ENCODE measurements around the gene ELN. TPM values are rescaled to one million over a fixed set of nuclear protein-coding genes. Genes with fewer than 3 reads are reported as not detected.

ELN gene
- total RNA-seq, 1 donor from 2014 or later = 0.47 TPM

DNA sequence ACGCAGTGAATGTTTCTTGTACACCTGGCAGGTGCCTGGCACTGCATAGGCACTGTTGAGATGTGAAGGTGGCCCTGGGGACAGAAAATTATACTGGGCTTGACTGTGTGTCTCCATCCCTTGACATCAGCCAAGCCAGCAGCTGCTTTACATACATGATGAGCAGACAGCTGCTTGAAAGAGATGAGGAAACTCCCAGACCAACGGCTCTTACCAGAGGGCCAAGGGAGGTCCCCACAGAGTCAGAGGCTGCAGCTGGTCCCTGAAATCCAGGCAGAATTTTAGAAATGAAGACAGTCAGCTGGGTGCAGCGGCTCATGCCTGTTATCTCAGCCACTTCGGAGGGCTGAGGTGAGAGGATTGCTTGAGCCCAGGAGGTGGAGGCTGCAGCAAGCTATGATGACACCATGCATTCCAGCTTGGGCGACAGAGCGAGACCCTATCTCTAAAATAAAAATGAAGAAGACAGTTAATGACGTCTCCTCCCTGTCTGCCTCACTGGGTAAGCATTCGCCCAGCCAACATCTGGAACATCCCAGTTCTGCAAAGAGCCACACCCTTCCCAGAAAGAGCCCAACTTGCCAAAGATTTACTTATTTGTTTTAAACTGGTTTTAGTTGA is 73.2 kb downstream of the ELN start:
- H3K9me3 Mint-ChIP-seq = peaks cover 8% of the 10 kb centered on the region
- no peak overlapping the region for H3K9ac ChIP-seq
- no peak overlapping the region for H3K4me3 ChIP-seq
- no peak for DNase-seq (ENCODE audit: low spot score)
- peaks cover 4% of the 10 kb centered on the region for H3K27me3 Mint-ChIP-seq (ENCODE audit: insufficient read depth, low read depth)
- no peaks in the 10 kb centered on the region for H3K79me2 ChIP-seq (ENCODE audit: low read depth)
- H3K27me3 ChIP-seq = no peaks in the 10 kb centered on the region
- no peak for TF ChIP-seq EZH2 (IDR thresholded peaks at IDR 0.05)
- TF ChIP-seq, protein P1, sequence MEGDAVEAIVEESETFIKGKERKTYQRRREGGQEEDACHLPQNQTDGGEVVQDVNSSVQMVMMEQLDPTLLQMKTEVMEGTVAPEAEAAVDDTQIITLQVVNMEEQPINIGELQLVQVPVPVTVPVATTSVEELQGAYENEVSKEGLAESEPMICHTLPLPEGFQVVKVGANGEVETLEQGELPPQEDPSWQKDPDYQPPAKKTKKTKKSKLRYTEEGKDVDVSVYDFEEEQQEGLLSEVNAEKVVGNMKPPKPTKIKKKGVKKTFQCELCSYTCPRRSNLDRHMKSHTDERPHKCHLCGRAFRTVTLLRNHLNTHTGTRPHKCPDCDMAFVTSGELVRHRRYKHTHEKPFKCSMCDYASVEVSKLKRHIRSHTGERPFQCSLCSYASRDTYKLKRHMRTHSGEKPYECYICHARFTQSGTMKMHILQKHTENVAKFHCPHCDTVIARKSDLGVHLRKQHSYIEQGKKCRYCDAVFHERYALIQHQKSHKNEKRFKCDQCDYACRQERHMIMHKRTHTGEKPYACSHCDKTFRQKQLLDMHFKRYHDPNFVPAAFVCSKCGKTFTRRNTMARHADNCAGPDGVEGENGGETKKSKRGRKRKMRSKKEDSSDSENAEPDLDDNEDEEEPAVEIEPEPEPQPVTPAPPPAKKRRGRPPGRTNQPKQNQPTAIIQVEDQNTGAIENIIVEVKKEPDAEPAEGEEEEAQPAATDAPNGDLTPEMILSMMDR (IDR thresholded peaks at IDR 0.05) = no peak
- TF ChIP-seq EZH2phosphoT487 (IDR thresholded peaks at IDR 0.05) = no peak
- H3K36me3 Mint-ChIP-seq = peaks cover 28% of the 10 kb centered on the region
- H3K4me3 Mint-ChIP-seq = no peak overlapping the region
- H4K20me1 ChIP-seq (ENCODE audit: low read depth) = no peaks in the 10 kb centered on the region
- no peaks in the 10 kb centered on the region for H3K4me1 ChIP-seq
- H3K4me2 ChIP-seq = no peak overlapping the region
- H3K36me3 ChIP-seq = no peaks in the 10 kb centered on the region
- no peaks in the 10 kb centered on the region for H3K4me1 Mint-ChIP-seq
- H2AFZ ChIP-seq (replicated peaks) = no peak overlapping the region
- H3K9me3 ChIP-seq (ENCODE audit: low read depth) = no peaks in the 10 kb centered on the region
- H3K27ac Mint-ChIP-seq = no peak overlapping the region
- no peak overlapping the region for H3K27ac ChIP-seq
- H3F3A ChIP-seq (ENCODE audit: low read depth) = no peaks in the 10 kb centered on the region

DNA sequence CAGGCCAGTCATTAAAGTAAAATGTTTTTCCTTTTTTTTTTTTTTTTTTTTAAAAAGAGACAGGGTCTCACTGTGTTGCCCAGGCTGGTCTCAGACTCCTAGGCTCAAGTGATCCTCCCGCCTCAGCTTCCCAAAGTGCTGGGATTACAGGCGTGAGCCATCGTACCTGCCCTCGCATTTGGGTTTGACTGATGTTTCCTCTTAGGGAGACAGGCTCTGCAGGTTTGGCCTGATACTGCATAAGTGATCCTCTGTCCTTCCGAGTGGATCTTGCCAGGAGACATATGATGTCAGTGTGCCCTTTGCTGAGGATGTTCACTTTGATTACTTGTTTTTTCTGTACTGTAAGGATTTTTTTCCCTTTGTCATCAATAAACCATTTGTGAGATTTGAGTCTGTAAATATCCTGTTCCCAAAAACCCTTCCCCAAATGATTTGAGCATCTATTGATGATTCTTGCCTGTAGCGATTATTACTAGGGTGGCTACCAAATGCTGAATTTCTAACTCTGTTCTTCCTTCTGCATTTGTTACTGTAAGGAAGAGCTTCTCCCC is 75.3 kb downstream of the ELN start:
- Histone ChIP-seq H3K9me3 (ENCODE audit: low read depth) (no peaks in the 10 kb centered on the region), H3K4me2 (no peak overlapping the region), H3K79me2 (ENCODE audit: low read depth) (no peaks in the 10 kb centered on the region), H3K4me1 (no peaks in the 10 kb centered on the region), H3K27me3 (no peaks in the 10 kb centered on the region), H2AFZ (replicated peaks) (no peak overlapping the region), H3K36me3 (no peaks in the 10 kb centered on the region), H3K9ac (no peak overlapping the region), H4K20me1 (ENCODE audit: low read depth) (no peaks in the 10 kb centered on the region), H3K4me3 (no peak overlapping the region), H3K27ac (no peak overlapping the region), H3F3A (ENCODE audit: low read depth) (no peaks in the 10 kb centered on the region)
- no peak for DNase-seq (ENCODE audit: low spot score)
- peaks cover 17% of the 10 kb centered on the region for H3K36me3 Mint-ChIP-seq
- no peak overlapping the region for H3K27ac Mint-ChIP-seq
- no peak for TF ChIP-seq EZH2phosphoT487 (IDR thresholded peaks at IDR 0.05)
- no peak for TF ChIP-seq EZH2 (IDR thresholded peaks at IDR 0.05)
- TF ChIP-seq, protein P1 (IDR thresholded peaks at IDR 0.05) = no peak
- peaks cover 4% of the 10 kb centered on the region for H3K27me3 Mint-ChIP-seq (ENCODE audit: insufficient read depth, low read depth)
- no peak overlapping the region for H3K4me3 Mint-ChIP-seq
- no peaks in the 10 kb centered on the region for H3K9me3 Mint-ChIP-seq
- no peaks in the 10 kb centered on the region for H3K4me1 Mint-ChIP-seq

DNA sequence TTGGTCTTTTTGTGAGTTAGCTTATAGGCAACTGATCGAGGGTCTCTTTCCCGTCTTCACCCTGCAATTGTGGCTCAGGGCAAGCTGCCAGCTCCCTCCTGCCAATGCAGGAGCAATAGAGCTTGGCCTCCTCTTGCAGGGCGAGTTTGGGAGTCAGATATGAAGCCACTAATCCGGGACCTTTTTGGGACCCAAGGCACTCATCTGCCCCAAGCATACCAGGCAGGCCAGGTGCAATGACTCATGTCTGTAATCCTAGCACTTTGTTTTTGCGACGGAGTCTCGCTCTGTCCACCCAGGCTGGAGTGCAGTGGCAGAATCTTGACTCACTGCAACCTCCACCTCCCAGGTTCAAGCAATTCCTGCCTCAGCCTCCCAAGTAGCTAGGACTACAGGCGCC is 76.7 kb downstream of the ELN start:
- Histone ChIP-seq H3K27me3 (no peaks in the 10 kb centered on the region), H3K4me1 (no peaks in the 10 kb centered on the region), H3K27ac (no peak overlapping the region), H3F3A (ENCODE audit: low read depth) (no peaks in the 10 kb centered on the region), H4K20me1 (ENCODE audit: low read depth) (no peaks in the 10 kb centered on the region), H3K4me3 (no peak overlapping the region), H3K4me2 (no peak overlapping the region), H2AFZ (replicated peaks) (no peak overlapping the region), H3K79me2 (ENCODE audit: low read depth) (no peaks in the 10 kb centered on the region), H3K36me3 (no peaks in the 10 kb centered on the region), H3K9ac (no peak overlapping the region), H3K9me3 (ENCODE audit: low read depth) (no peaks in the 10 kb centered on the region)
- no peak overlapping the region for H3K4me3 Mint-ChIP-seq
- no peaks in the 10 kb centered on the region for H3K9me3 Mint-ChIP-seq
- peaks cover 15% of the 10 kb centered on the region for H3K36me3 Mint-ChIP-seq
- no peak for DNase-seq (ENCODE audit: low spot score)
- H3K27ac Mint-ChIP-seq = no peak overlapping the region
- TF ChIP-seq, protein P1 (IDR thresholded peaks at IDR 0.05) = no peak
- TF ChIP-seq EZH2 (IDR thresholded peaks at IDR 0.05) = no peak
- no peak for TF ChIP-seq EZH2phosphoT487 (IDR thresholded peaks at IDR 0.05)
- H3K27me3 Mint-ChIP-seq (ENCODE audit: insufficient read depth, low read depth) = peaks cover 4% of the 10 kb centered on the region
- no peaks in the 10 kb centered on the region for H3K4me1 Mint-ChIP-seq
